ENCODE data around the gene RRBP1.
A peak's percentile ranks its signal among the peaks of the same experiment; 100 is the strongest.

Gene RRBP1

DNA sequence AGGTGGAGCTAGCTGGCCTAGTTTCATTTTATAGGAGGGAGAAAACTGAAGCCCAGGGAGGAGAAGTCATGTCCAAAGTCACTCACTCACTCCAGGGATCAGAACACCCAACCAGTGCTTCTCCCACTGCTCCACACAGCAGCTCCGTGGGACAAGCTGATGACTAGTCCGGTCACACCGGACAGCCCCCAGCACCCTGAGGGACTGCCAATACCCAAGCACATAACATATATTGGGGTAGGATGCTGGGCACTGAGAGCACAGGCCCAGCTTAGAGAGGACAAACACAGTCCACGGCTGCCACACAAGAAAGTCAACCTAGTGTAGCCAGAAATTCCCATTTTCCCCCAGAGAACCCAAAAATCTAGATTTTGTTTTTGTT lies 5.7 kb downstream of the RRBP1 start:
- Histone ChIP-seq H3K4me3 (ENCODE audit: low read length, poor library complexity, severe bottlenecking) (no peak overlapping the region), H2AFZ (ENCODE audit: low read length) (no peak overlapping the region), H4K20me1 (ENCODE audit: insufficient read depth, low read length, poor library complexity, severe bottlenecking) (peaks cover 74% of the 10 kb centered on the region), H3F3A (ENCODE audit: low read depth) (no peaks in the 10 kb centered on the region), H3K4me1 (ENCODE audit: insufficient read depth, low read length, poor library complexity, severe bottlenecking) (peaks cover 51% of the 10 kb centered on the region), H3K9ac (ENCODE audit: low read depth, low read length, poor library complexity, severe bottlenecking) (no peak overlapping the region), H3K79me2 (ENCODE audit: insufficient read depth, low read length) (peaks cover 96% of the 10 kb centered on the region), H3K4me2 (ENCODE audit: low read depth, low read length, poor library complexity, severe bottlenecking) (peak overlapping the region; percentile 19), H3K36me3 (ENCODE audit: insufficient read depth, low read length) (peaks cover 13% of the 10 kb centered on the region; the same call in 1 of the 2 replicates), H3K9me2 (replicated peaks; ENCODE audit: low read depth, low read length) (no peaks in the 10 kb centered on the region), H3K27me3 (ENCODE audit: insufficient read depth, low read length, poor library complexity, severe bottlenecking) (no peaks in the 10 kb centered on the region), H3K9me3 (ENCODE audit: insufficient read depth, low read depth, low read length) (no peaks in the 10 kb centered on the region)
- TF ChIP-seq EZH2phosphoT487 (IDR thresholded peaks at IDR 0.05; ENCODE audit: borderline replicate concordance): no peak
- TF ChIP-seq CTCF (conservative IDR thresholded peaks at IDR 0.05; ENCODE audit: low read length): no peak

DNA sequence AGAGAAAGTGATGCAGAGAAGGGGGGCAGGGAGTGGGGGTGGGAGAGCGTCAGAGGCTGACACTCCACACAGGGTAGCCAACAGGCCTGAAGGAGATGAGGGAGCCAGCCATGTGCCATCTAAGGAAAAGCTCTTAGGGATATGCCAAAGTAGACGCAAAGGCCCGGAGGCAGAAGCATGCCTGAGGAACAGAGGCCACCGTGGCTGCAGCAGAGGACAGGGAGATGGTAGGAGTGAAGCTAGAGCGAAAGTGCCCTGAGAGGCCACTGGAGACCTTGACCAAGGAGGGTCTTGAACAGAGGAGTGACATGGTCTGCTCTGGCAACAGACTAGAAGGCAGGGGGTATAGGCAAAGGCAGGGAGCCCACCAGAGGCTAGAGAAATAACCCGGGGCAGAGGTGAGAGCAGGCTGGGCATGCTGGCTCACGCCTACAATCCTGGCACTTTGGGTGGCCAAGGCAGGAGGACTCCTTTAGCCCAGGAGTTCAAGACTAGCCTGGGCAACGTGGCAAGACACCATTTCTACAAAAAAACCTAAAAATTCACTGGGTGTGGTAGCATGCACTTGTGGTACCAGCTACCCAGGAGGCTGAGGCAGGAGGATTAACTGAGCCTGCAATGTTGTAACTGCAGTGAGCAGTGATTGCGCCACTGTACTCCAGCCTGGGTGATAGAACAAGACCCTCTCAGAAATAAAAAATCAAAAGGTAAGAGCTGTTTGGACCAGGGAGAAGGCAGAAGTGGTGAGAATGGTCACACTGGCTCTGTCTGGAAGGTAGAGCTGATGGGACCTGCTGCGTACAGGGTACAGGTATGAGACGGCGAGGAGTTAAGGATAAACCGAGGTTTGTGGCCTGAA lies 6.3 kb downstream of the RRBP1 start:
- Histone ChIP-seq H3K4me1 (ENCODE audit: insufficient read depth, low read length, poor library complexity, severe bottlenecking) (peaks cover 57% of the 10 kb centered on the region), H3K4me2 (ENCODE audit: low read depth, low read length, poor library complexity, severe bottlenecking) (peak overlapping the region; percentile 19), H3K9me3 (ENCODE audit: insufficient read depth, low read depth, low read length) (no peaks in the 10 kb centered on the region), H2AFZ (ENCODE audit: low read length) (no peak overlapping the region), H3K9me2 (replicated peaks; ENCODE audit: low read depth, low read length) (no peaks in the 10 kb centered on the region), H4K20me1 (ENCODE audit: insufficient read depth, low read length, poor library complexity, severe bottlenecking) (peaks cover 73% of the 10 kb centered on the region), H3K79me2 (ENCODE audit: insufficient read depth, low read length) (peaks cover 100% of the 10 kb centered on the region), H3K36me3 (ENCODE audit: insufficient read depth, low read length) (peaks cover 13% of the 10 kb centered on the region; the same call in 1 of the 2 replicates), H3K4me3 (ENCODE audit: low read length, poor library complexity, severe bottlenecking) (no peak overlapping the region), H3K27me3 (ENCODE audit: insufficient read depth, low read length, poor library complexity, severe bottlenecking) (no peaks in the 10 kb centered on the region), H3F3A (ENCODE audit: low read depth) (no peaks in the 10 kb centered on the region), H3K9ac (ENCODE audit: low read depth, low read length, poor library complexity, severe bottlenecking) (no peak overlapping the region)
- TF ChIP-seq CTCF (conservative IDR thresholded peaks at IDR 0.05; ENCODE audit: low read length) (no peak), EZH2phosphoT487 (IDR thresholded peaks at IDR 0.05; ENCODE audit: borderline replicate concordance) (no peak)

- H3K9ac ChIP-seq (ENCODE audit: low read depth, low read length, poor library complexity, severe bottlenecking): no peak overlapping the region
- peaks cover 99% of the 10 kb centered on the region for H3K79me2 ChIP-seq (ENCODE audit: insufficient read depth, low read length)
- H3K9me3 ChIP-seq (ENCODE audit: insufficient read depth, low read depth, low read length): no peaks in the 10 kb centered on the region
- peaks cover 55% of the 10 kb centered on the region for H3K4me1 ChIP-seq (ENCODE audit: insufficient read depth, low read length, poor library complexity, severe bottlenecking)
- H3K9me2 ChIP-seq (replicated peaks; ENCODE audit: low read depth, low read length): no peaks in the 10 kb centered on the region
- no peaks in the 10 kb centered on the region for H3K27me3 ChIP-seq (ENCODE audit: insufficient read depth, low read length, poor library complexity, severe bottlenecking)
- H3K36me3 ChIP-seq (ENCODE audit: insufficient read depth, low read length): peaks cover 13% of the 10 kb centered on the region; the same call in 1 of the 2 replicates
- TF ChIP-seq CTCF (conservative IDR thresholded peaks at IDR 0.05; ENCODE audit: low read length) (no peak), EZH2phosphoT487 (IDR thresholded peaks at IDR 0.05; ENCODE audit: borderline replicate concordance) (no peak)
- no peak overlapping the region for H3K4me3 ChIP-seq (ENCODE audit: low read length, poor library complexity, severe bottlenecking)
- H3K4me2 ChIP-seq (ENCODE audit: low read depth, low read length, poor library complexity, severe bottlenecking): no peak overlapping the region
- no peaks in the 10 kb centered on the region for H3F3A ChIP-seq (ENCODE audit: low read depth)
- H4K20me1 ChIP-seq (ENCODE audit: insufficient read depth, low read length, poor library complexity, severe bottlenecking): peaks cover 65% of the 10 kb centered on the region
- no peak overlapping the region for H2AFZ ChIP-seq (ENCODE audit: low read length)
Measured at GRCh38 chr20:17674722-17675518, 7.1 kb downstream of the RRBP1 start.
